OCI-LY3 (cell line): Measurements from ENCODE around the gene SDK1.

Experiments
- H2AFZ ChIP-seq: fragments of 200-600, 300-600 bp; shearing (Covaris generic); 2 replicates; pipeline ENCODE4 v1.6.0; 2014; ENCODE audit warnings: antibody characterized with exemption, low read depth, low read length
- H3K27ac ChIP-seq: fragments of 200-600, 300-600 bp; sonication (generic); 2 replicates; pipeline ENCODE4 v1.5.1; 2014; ENCODE audit warnings: mild to moderate bottlenecking, low read length, moderate library complexity, mixed read lengths
- H3K27me3 ChIP-seq: fragments of 200-600, 300-600 bp; sonication (generic); 2 replicates; pipeline ENCODE4 v1.6.1; 2014; ENCODE audit warnings: low read depth, low read length, mixed read lengths
- H3K36me3 ChIP-seq: fragments of 200-600, 300-600 bp; sonication (generic); replicated peaks from 2 replicates; pipeline ENCODE3; 2014; ENCODE audit warnings: low read depth, low read length, mixed read lengths
- H3K4me1 ChIP-seq: fragments of 300-600, 200-600 bp; sonication (generic); 2 replicates; pipeline ENCODE4 v1.6.1; 2014; ENCODE audit warnings: low read length, mixed read lengths
- H3K4me2 ChIP-seq: fragments of 200-600, 300-600 bp; sonication (generic); 2 replicates; pipeline ENCODE4 v1.6.1; 2014; ENCODE audit warnings: low read length, mixed read lengths
- H3K4me3 ChIP-seq: fragments of 300-600, 200-600 bp; sonication (generic); 2 replicates; pipeline ENCODE4 v1.5.1; 2014; ENCODE audit warnings: antibody characterized with exemption, mild to moderate bottlenecking, low read length, moderate library complexity
- H3K79me2 ChIP-seq: fragments of 300-600, 200-600 bp; shearing (Covaris generic); 2 replicates; pipeline ENCODE4 v1.6.1; 2014; ENCODE audit warnings: mild to moderate bottlenecking, low read length, mixed read lengths
- H3K9ac ChIP-seq: fragments of 300-600, 200-600 bp; shearing (Covaris generic); 2 replicates; pipeline ENCODE4 v1.6.0; 2014; ENCODE audit warnings: mild to moderate bottlenecking, low read length, moderate library complexity
- H3K9me3 ChIP-seq: fragments of 200-600, 300-600 bp; shearing (Covaris generic); 2 replicates; pipeline ENCODE4 v1.6.1; 2014; ENCODE audit warnings: low read length, mixed read lengths; ENCODE audit not compliant: insufficient read depth
- H4K20me1 ChIP-seq: fragments of 200-600, 300-600 bp; sonication (generic); 2 replicates; pipeline ENCODE4 v1.6.1; 2016; ENCODE audit warnings: low read length, mixed read lengths; ENCODE audit not compliant: insufficient read depth
- CTCF ChIP-seq: fragments of 200-600, 300-600 bp; sonication (generic); IDR thresholded peaks from 2 replicates; pipeline ENCODE4 v1.5.1; 2014; ENCODE audit warnings: antibody characterized with exemption, low read length, low read depth
- EZH2phosphoT487 ChIP-seq: fragments of 200-600 bp; shearing (Covaris generic); IDR thresholded peaks from 2 replicates; pipeline ENCODE4 v1.6.1; 2018; ENCODE audit warnings: antibody characterized with exemption, mixed run types, low read depth

SDK1 gene

GRCh38 chr7:4017785-4018184, 716.7 kb downstream of the SDK1 start:
- Histone ChIP-seq H3K27me3 (no peaks in the 10 kb centered on the region), H3K9me3 (no peaks in the 10 kb centered on the region), H3K36me3 (no peaks in the 10 kb centered on the region), H4K20me1 (no peaks in the 10 kb centered on the region), H3K4me2 (no peak overlapping the region), H3K79me2 (no peaks in the 10 kb centered on the region), H3K27ac (no peak overlapping the region), H3K4me3 (no peak overlapping the region), H3K9ac (no peak overlapping the region), H3K4me1 (no peaks in the 10 kb centered on the region), H2AFZ (no peak overlapping the region)
- no peak for TF ChIP-seq CTCF
- TF ChIP-seq EZH2phosphoT487: no peak

- H3K4me1 ChIP-seq: no peaks in the 10 kb centered on the region
- H3K4me2 ChIP-seq: no peak overlapping the region
- no peak overlapping the region for H3K27ac ChIP-seq
- no peaks in the 10 kb centered on the region for H3K79me2 ChIP-seq
- H4K20me1 ChIP-seq: no peaks in the 10 kb centered on the region
- H3K27me3 ChIP-seq: no peaks in the 10 kb centered on the region
- TF ChIP-seq CTCF (no peak), EZH2phosphoT487 (no peak)
- no peak overlapping the region for H3K9ac ChIP-seq
- H3K36me3 ChIP-seq: no peaks in the 10 kb centered on the region
- no peaks in the 10 kb centered on the region for H3K9me3 ChIP-seq
- no peak overlapping the region for H2AFZ ChIP-seq
- H3K4me3 ChIP-seq: no peak overlapping the region
Observed at GRCh38 chr7:4018601-4019316, 717.7 kb downstream of the SDK1 start.

GRCh38 chr7:4020086-4020485, 719.0 kb downstream of the SDK1 start:
- Histone ChIP-seq H3K4me1 (no peaks in the 10 kb centered on the region), H2AFZ (no peak overlapping the region), H3K27ac (no peak overlapping the region), H3K36me3 (no peaks in the 10 kb centered on the region), H3K27me3 (no peaks in the 10 kb centered on the region), H4K20me1 (no peaks in the 10 kb centered on the region), H3K9ac (no peak overlapping the region), H3K79me2 (no peaks in the 10 kb centered on the region), H3K4me3 (no peak overlapping the region), H3K4me2 (no peak overlapping the region), H3K9me3 (no peaks in the 10 kb centered on the region)
- no peak for TF ChIP-seq CTCF
- no peak for TF ChIP-seq EZH2phosphoT487

GRCh38 chr7:4021413-4021812, 720.4 kb downstream of the SDK1 start:
- Histone ChIP-seq H3K4me2 (no peak overlapping the region), H3K27ac (no peak overlapping the region), H3K9ac (no peak overlapping the region), H2AFZ (no peak overlapping the region), H3K79me2 (no peaks in the 10 kb centered on the region), H3K36me3 (no peaks in the 10 kb centered on the region), H3K27me3 (no peaks in the 10 kb centered on the region), H3K4me1 (no peaks in the 10 kb centered on the region), H3K4me3 (no peak overlapping the region), H3K9me3 (no peaks in the 10 kb centered on the region), H4K20me1 (no peaks in the 10 kb centered on the region)
- no peak for TF ChIP-seq CTCF
- TF ChIP-seq EZH2phosphoT487: no peak
